ENCODE data around the gene PCK1. TPM values are rescaled to one million over a fixed set of nuclear protein-coding genes. Genes with fewer than 3 reads are reported as not detected.

PCK1 gene
- total and polyA plus RNA-seq, 8 donors, result 0.12 to 311 (median 0.67) TPM

GRCh38 chr20:57562541-57563465 is 1.9 kb downstream of the PCK1 start:
- intact Hi-C loops (cut with DNase I; ENCODE audit: low total_unique reads), result no loop called here
- Histone ChIP-seq H3K4me1 (peaks cover 0 to 11% (median 5%) of the 10 kb centered on the region in 4 donors), H3K36me3 (no peaks in the 10 kb centered on the region), H3K27ac (no peak overlapping the region), H3K4me3 (no peak overlapping the region), H3K9me3 (no peaks in the 10 kb centered on the region), H3K27me3 (peaks cover 0 to 24% (median 2%) of the 10 kb centered on the region in 3 donors)
- WGBS, 5 donors, result 91 to 95% (median 93%) methylated on average over 35 of the region's 35 CpGs
- DNase-seq, result no peak
- TF ChIP-seq EP300 (IDR thresholded peaks at IDR 0.05) (no peak), CTCF (IDR thresholded peaks at IDR 0.05) (no peak), POLR2A (IDR thresholded peaks at IDR 0.05) (no peak), POLR2AphosphoS5 (IDR thresholded peaks at IDR 0.05) (no peak)

GRCh38 chr20:57563522-57563921 is 2.6 kb downstream of the PCK1 start:
- TF ChIP-seq POLR2AphosphoS5 (IDR thresholded peaks at IDR 0.05) (no peak), POLR2A (IDR thresholded peaks at IDR 0.05) (no peak), CTCF (IDR thresholded peaks at IDR 0.05) (no peak), EP300 (IDR thresholded peaks at IDR 0.05) (no peak)
- peaks cover 0 to 11% (median 5%) of the 10 kb centered on the region in 4 donors for H3K4me1 ChIP-seq
- no peak for DNase-seq
- no peaks in the 10 kb centered on the region for H3K36me3 ChIP-seq
- no peak overlapping the region for H3K27ac ChIP-seq
- 90 to 98% (median 98%) methylated on average over 12 of the region's 12 CpGs for WGBS, 5 donors
- no peak overlapping the region for H3K4me3 ChIP-seq
- intact Hi-C loops (cut with DNase I; ENCODE audit: low total_unique reads), result no loop called here
- H3K27me3 ChIP-seq, result peaks cover 0 to 27% (median 8%) of the 10 kb centered on the region in 3 donors
- no peaks in the 10 kb centered on the region for H3K9me3 ChIP-seq

- intact Hi-C loops (cut with DNase I; ENCODE audit: low total_unique reads), result no loop called here
- Histone ChIP-seq H3K36me3 (no peaks in the 10 kb centered on the region), H3K27me3 (peaks cover 0 to 25% (median 8%) of the 10 kb centered on the region in 3 donors), H3K9me3 (no peaks in the 10 kb centered on the region), H3K4me1 (peaks cover 0 to 11% (median 5%) of the 10 kb centered on the region in 4 donors), H3K27ac (no peak overlapping the region), H3K4me3 (no peak overlapping the region)
- no peak for TF ChIP-seq POLR2AphosphoS5 (IDR thresholded peaks at IDR 0.05)
- no peak for TF ChIP-seq EP300 (IDR thresholded peaks at IDR 0.05)
- TF ChIP-seq POLR2A (IDR thresholded peaks at IDR 0.05), result no peak
- no peak for TF ChIP-seq CTCF (IDR thresholded peaks at IDR 0.05)
- DNase-seq, result no peak
- WGBS, 5 donors, result 79 to 95% (median 88%) methylated on average over 11 to 14 of the region's 14 CpGs
Observed at GRCh38 chr20:57564180-57564802, 3.4 kb downstream of the PCK1 start.

- Histone ChIP-seq H3K4me1 (peaks cover 0 to 11% (median 5%) of the 10 kb centered on the region in 4 donors), H3K27ac (no peak overlapping the region), H3K9me3 (no peaks in the 10 kb centered on the region), H3K36me3 (no peaks in the 10 kb centered on the region), H3K27me3 (peaks cover 0 to 25% (median 8%) of the 10 kb centered on the region in 3 donors), H3K4me3 (no peak overlapping the region)
- TF ChIP-seq POLR2A (IDR thresholded peaks at IDR 0.05) (no peak), POLR2AphosphoS5 (IDR thresholded peaks at IDR 0.05) (no peak)
- 82 to 89% (median 86%) methylated on average over 11 of the region's 11 CpGs for WGBS, 5 donors
- intact Hi-C loops (cut with DNase I; ENCODE audit: low total_unique reads), result no loop called here
- no peak for DNase-seq
Observed at GRCh38 chr20:57564951-57565642, 4.2 kb downstream of the PCK1 start.

Measured in stomach (tissue), 9 donors.